ENCODE data around the gene EIPR1. TPM values are rescaled to one million over a fixed set of nuclear protein-coding genes. Genes with fewer than 3 reads are reported as not detected.
A peak's percentile ranks its signal among the peaks of the same experiment; 100 is the strongest.

Gene EIPR1
- total RNA-seq, 2 donors from 2014 or later: 14.1 to 16.3 TPM

DNA sequence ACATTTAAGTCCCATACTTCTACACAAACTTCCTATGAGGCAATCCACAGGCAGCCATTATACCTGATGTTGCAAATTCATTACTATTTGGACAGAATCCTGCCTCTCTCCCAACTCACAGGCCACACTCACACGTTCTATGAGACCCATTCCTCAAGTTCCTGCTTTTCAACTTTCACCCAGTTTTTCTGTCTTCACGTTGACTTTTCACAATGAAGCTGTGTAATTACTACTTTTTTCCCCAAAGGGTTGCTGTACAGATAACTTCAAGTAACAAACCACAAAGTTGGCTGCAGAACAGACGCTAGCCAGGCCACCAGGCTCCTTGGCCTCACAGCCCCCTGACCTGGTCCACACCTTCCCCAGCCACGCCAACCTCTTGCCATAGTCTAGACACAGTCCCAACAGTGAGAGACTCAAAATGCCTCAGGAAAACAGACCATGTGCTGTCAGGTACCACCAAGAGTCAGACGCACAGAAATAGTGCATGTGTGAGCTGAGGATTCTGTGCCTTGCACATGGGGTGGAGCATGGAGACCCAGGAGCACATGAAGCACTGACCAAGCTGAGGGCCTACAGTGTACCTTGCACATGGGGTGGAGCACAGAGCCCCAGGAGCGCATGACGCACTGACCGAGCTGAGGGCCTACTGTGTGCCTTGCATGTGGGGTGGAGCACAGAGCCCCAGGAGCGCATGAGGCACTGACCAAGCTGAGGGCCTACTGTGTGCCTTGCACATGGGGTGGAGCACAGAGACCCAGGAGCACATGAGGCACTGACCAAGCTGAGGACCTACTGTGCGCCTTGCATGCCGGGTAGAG, 61.0 kb downstream of the EIPR1 start:
- DNase-seq (ENCODE audit: low spot score): peak; percentile 15
- intact Hi-C loops (cut with DNase I): no loop called here

DNA sequence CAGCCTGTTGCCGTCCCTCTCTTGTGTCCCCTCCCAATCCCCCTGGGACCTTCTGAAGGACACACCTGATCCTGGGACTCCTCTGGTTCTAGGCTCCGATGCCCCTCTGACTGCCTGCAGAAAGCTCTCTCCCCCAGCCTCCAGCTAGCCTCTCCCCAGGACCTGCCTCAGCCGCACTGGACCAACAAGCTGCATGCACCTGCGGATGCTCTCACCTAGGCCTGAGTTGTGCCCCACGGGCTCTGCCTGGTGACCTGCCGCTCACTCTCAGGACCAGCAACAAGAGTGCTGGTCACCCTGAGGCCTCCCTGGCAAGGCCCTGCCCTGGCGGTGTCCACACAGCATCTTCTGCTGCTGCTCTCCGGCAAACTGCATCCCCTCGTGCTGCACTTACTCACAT, 63.0 kb downstream of the EIPR1 start:
- intact Hi-C loops (cut with DNase I): no loop called here
- peak; percentile 66 for DNase-seq (ENCODE audit: low spot score)

DNA sequence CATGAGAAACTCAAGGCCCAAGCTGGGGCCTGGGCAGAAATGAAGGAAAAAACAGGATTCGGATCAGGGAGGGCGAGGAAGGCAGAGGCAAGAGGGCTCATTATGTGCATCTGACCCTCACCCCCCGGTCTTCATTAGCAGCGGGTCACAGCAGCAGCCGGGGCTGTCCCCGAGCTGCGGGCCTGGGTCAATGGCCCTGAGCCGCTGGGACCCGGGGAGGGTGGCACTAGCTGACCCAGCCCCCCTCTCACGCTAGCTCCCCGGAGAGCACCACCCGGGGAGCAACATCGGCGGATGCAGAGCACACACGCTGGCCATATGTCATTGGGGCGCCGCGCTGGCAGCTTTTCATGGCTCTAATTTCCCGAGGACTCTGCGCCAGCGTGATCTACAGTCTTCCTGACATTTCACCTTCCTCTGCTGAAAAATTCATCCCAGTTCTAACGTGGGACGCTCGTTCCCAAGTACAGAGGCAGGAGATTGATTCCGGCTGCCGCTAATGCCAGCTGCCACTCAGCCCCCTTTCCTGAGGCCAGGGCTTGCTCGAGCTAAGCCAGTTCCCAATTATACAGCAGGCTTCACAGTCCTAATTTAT, 63.7 kb downstream of the EIPR1 start:
- intact Hi-C loops (cut with DNase I): no loop called here
- peak; percentile 61 for DNase-seq (ENCODE audit: low spot score)

DNA sequence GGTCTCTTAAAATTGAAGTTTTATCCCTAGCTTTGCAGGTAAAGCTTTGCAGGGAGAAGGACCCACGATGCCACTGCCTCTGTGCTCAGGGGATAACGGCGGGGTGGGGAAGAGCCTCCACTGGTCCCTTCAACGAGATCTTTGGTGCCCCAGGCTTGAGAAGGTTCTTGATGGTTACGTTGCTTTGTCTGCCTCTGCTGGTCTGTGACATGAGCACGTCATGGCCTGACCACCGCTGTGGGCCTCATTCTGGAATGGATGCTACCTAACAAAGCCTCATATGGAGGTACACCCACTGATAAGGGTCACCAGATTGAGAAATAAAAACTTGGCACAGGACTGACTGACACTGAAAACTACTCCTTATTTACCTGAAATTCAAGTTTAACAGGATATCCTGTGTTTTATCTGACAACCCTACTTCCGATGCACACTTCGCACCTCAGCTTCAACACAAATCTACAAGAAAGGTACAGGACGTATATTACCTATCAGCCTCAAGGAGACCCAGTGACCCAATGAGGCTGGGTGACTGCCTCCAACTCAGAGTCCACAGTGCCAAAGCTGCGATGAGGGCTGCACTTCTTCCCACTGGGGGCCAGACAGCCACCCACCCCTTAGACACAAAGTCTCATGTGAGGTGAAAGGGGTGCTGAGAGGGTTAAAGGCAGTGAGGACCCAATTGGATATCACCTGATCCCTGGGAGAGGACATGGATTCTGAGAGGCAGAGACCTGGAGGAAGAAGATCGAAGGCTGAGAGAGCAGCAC, 64.9 kb downstream of the EIPR1 start:
- intact Hi-C loops (cut with DNase I): no loop called here
- DNase-seq (ENCODE audit: low spot score): peak; percentile 49

DNA sequence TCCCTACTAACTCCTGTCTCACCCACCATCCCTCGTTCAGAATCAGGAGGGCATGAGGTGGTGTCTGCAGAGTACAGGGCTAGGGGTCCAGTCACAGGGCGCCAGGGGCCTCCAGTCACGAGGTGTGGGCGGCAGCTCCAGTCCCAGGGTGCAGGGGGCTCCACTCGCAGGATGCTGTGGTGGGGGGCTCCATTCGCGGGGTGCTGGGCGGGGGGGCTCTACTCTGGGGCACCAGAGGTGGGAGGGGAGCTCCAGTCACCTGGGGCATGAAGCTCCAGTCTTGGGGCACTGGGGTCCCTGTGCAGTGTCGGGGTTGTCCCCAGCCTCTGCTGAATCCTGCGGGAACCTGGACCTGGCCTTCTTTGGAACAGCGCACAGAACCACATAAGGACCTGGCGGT, 66.0 kb downstream of the EIPR1 start:
- DNase-seq (ENCODE audit: low spot score): no peak
- intact Hi-C loops (cut with DNase I): no loop called here

- DNase-seq (ENCODE audit: low spot score): no peak
- intact Hi-C loops (cut with DNase I): no loop called here
These were observed 67.9 kb downstream of the EIPR1 start for GRCh38 chr2:3309496-3310355.

DNA sequence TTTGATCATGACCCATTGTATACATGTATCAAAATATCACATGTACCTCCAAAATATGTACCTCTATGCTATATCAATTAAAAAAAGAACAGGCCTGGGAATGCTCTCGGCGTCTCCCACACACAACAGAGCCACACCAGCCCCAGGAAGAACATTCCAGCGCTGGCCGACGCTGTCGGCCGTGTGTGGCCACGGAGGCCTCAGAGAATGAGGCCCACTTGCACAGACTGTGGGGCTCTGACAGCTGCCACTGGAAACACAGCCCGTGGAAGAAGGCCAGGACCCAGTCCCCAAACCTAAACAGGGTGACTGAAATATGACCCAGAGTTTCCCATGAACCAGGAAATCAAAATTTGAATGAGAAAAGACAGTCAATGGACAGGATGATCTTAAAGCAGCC, 69.7 kb downstream of the EIPR1 start:
- intact Hi-C loops (cut with DNase I): no loop called here

GRCh38 chr2:3307236-3307635, 70.4 kb downstream of the EIPR1 start:
- no peak for DNase-seq (ENCODE audit: low spot score)
- intact Hi-C loops (cut with DNase I): no loop called here

More for the DNA sequence above, 69.7 kb downstream of the EIPR1 start:
- DNase-seq (ENCODE audit: low spot score): no peak

GRCh38 chr2:3305952-3306351, 71.7 kb downstream of the EIPR1 start:
- DNase-seq (ENCODE audit: low spot score): no peak
- intact Hi-C loops (cut with DNase I): no loop called here

DNA sequence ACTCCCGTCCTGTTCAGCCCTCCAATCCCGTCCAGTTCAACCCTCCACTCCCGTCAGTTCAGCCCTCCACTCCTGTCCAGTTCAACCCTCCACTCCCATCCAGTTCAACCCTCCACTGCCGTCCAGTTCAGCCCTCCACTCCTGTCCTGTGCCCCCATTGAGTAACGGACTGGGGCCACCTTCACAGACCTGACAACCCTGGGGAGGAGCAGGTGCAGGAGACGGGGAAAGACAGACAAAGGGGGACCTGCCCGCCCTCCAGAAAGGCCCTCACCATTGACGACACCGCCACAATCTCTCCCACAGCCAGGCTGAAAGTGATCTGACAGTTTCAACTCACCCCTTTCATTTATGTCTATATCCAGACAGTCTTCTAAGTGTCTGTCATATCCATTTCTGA, 72.2 kb downstream of the EIPR1 start:
- intact Hi-C loops (cut with DNase I): no loop called here
- DNase-seq (ENCODE audit: low spot score): no peak

- peak; percentile 96 for DNase-seq (ENCODE audit: low spot score)
- intact Hi-C loops (cut with DNase I): no loop called here
These were observed 73.8 kb downstream of the EIPR1 start for GRCh38 chr2:3303583-3304406.

DNA sequence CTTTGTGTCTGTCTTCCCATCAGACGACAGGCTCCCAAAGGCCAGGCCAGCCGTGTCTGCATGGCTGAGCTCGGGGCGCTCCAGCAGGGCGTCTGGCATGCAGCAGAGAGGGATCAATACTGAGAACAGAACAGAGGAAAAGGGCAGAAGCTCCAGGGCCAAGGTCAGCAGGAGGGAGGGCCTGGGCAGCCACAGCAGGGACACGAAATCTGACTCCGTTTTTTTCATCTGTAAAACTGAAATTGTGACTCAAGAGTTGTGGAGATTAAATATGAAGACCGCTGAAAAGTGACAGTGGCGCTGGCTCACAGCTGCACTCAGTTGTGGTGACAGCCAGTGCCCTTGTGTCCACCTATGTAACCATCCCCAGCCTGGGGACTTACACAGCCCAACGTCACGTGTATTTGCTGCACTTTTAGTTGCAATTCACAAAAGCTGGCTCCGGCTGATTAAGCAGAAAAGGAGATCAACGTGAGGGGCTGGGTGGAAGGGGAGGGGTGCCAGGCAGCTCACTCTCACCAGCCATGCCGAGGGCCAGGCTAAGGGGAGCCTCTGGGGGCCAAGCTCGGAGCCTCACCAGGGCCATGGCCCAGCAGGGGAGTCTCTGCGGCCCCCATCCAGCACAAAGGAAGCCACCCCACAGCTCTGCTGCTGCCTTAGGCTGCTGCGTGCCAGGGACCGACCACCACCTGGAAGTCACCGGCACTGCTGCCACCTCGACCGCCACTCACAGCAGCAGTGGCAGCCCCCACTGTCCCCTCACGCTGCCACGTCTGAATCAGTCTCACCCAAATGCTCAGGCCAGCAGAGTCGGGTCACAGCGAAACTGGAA, 74.7 kb downstream of the EIPR1 start:
- no peak for DNase-seq (ENCODE audit: low spot score)
- intact Hi-C loops (cut with DNase I): no loop called here

DNA sequence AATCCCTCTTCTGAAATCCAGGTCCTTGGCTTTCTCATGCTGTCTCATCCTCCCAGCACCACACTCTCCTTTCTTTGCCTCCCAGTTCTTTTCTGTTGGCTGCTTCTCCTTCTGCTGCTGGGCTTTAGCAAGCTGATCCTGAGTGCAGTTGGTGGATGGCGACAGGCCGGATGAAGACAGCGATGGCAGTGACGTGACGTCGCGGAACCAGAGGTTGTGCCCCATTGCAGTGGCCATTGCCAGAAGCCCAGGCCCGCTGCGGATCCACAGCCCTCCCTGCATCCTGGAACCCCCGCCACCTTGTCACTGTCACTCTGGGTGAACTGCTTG, 75.2 kb downstream of the EIPR1 start:
- intact Hi-C loops (cut with DNase I): no loop called here
- no peak for DNase-seq (ENCODE audit: low spot score)

DNA sequence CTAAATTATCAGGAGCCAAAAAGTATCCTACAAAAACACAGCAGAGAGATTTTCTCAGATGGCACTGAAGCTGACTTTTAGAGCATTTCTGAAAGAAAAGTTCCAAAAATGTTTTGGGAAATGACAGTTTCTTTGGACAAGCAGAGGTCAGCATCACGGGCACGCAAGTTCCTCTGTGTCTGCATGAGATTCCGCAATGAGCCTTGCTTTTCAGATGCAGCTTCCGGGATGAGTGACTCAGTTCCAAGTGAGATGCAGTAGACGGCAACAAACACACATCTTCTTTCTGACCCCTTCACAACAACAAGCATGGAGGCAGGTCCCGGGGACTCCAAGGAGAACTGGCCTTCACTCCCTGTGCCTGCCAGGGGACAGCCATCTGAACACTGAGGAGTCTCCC, 76.6 kb downstream of the EIPR1 start:
- intact Hi-C loops (cut with DNase I): no loop called here
- peak; percentile 30 for DNase-seq (ENCODE audit: low spot score)

DNA sequence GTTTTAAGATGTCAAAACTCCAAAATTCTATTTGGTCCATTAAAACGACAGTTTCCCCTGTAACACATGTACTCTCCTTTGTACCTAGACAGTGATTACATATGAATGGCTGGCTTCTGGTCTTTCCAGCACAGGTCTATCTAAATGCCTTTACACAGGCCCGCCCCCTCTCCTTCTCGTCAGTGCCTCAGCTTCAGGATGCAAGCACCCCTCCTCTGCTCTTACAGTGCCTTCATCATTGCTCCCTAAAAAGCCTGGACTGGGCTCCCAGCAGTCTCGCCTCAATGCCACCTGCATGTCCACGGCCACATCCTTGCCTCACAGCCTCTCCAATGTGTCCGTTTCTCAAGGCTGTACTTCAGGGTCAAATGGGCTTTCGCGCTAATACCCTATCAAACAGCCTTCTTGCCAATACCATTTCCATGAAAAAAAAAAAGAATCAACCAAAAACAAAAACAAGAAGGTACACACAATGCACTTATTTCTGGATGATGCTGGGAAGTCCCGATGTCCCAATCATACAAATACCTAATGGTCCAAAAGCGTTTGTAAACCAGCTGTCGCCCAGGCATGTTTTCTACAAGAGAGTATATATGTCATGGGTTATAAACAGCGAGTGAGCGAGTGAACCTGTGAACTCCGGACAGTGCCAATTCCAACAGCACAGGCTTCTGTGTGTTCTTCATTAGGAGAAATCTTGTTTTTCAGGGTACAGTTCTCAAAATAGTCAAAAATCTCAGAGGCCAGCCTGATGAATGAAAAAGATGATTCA, 77.2 kb downstream of the EIPR1 start:
- peak; percentile 44 for DNase-seq (ENCODE audit: low spot score)
- intact Hi-C loops (cut with DNase I): no loop called here

GRCh38 chr2:3299703-3300102, 77.9 kb downstream of the EIPR1 start:
- DNase-seq (ENCODE audit: low spot score): peak; percentile 22
- intact Hi-C loops (cut with DNase I): no loop called here

GRCh38 chr2:3299130-3299529, 78.5 kb downstream of the EIPR1 start:
- peak; percentile 62 for DNase-seq (ENCODE audit: low spot score)

More at GRCh38 chr2:3299130-3299529, 78.5 kb downstream of the EIPR1 start:
- intact Hi-C loops (cut with DNase I): no loop called here
